Glutamatergic neuron (in vitro differentiated cells): ENCODE data around the gene CA6. TPM values are rescaled to one million over a fixed set of nuclear protein-coding genes. Genes with fewer than 3 reads are reported as not detected.

Source experiments
- DNase-seq: peaks from one replicate; pipeline ENCODE4 v3.0.0; 2022
- H3K27ac Mint-ChIP-seq: one replicate; pipeline ENCODE4 v1.8.0; 2020; ENCODE audit warnings: mild to moderate bottlenecking, mixed read lengths, inconsistent platforms; ENCODE audit not compliant: unreplicated experiment
- H3K27me3 Mint-ChIP-seq: one replicate; pipeline ENCODE4 v1.8.0; 2020; ENCODE audit warnings: mild to moderate bottlenecking, moderate library complexity, mixed read lengths, inconsistent platforms; ENCODE audit not compliant: unreplicated experiment
- H3K36me3 Mint-ChIP-seq: one replicate; pipeline ENCODE4 v1.8.0; 2020; ENCODE audit warnings: mild to moderate bottlenecking, mixed read lengths, inconsistent platforms; ENCODE audit not compliant: unreplicated experiment
- H3K4me1 Mint-ChIP-seq: one replicate; pipeline ENCODE4 v1.8.0; 2020; ENCODE audit warnings: mild to moderate bottlenecking, low read depth, mixed read lengths, inconsistent platforms; ENCODE audit not compliant: unreplicated experiment
- H3K4me3 Mint-ChIP-seq: one replicate; pipeline ENCODE4 v1.8.0; 2020; ENCODE audit warnings: mild to moderate bottlenecking, mixed read lengths, inconsistent platforms; ENCODE audit not compliant: unreplicated experiment
- H3K9me3 Mint-ChIP-seq: one replicate; pipeline ENCODE4 v1.8.0; 2020; ENCODE audit warnings: mild to moderate bottlenecking, moderate library complexity, mixed read lengths, inconsistent platforms; ENCODE audit not compliant: unreplicated experiment
- total RNA-seq: library from RNA; stranded (reverse); fragmentation: NEBNext Ultra II Directional; extraction: Animal tissue kit (Norgen Biotek cat#: 25700); gene quantifications from one replicate; pipeline ENCODE4 v1.2.1, GENCODE V29; 2021; ENCODE audit not compliant: unreplicated experiment
- TF ChIP-seq, protein P1 (sequence below): fragments of 200-600 bp; sonication (generic); IDR thresholded peaks from one replicate; pipeline ENCODE4 v1.5.0; 2021; ENCODE audit not compliant: partially characterized antibody, unreplicated experiment

CA6 gene
- total RNA-seq, 1 donor from 2014 or later: not detected

DNA sequence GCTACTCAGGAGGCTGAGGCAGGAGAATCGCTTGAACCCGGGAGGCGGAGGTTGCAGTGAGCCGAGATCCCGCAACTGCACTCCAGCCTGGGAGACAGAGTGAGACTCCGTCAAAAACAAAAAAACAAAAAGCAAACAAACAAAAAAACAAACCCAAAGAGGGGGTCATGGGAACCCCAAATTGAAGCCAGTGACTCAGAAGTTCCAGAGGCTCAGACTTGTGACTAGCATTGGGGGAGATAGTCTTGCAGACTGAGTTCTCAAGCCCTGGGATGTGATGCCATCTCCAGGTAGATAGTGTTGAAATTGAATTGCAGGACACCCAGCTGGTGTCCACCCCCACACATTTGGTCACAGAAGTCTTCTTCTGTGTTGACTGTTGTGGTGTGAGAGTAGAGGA is 42.3 kb upstream of the CA6 start:
- Mint-ChIP-seq H3K9me3 (no peaks in the 10 kb centered on the region), H3K27ac (no peak overlapping the region), H3K36me3 (no peaks in the 10 kb centered on the region), H3K27me3 (peaks cover 2% of the 10 kb centered on the region), H3K4me1 (no peaks in the 10 kb centered on the region), H3K4me3 (no peak overlapping the region)
- TF ChIP-seq, protein P1, sequence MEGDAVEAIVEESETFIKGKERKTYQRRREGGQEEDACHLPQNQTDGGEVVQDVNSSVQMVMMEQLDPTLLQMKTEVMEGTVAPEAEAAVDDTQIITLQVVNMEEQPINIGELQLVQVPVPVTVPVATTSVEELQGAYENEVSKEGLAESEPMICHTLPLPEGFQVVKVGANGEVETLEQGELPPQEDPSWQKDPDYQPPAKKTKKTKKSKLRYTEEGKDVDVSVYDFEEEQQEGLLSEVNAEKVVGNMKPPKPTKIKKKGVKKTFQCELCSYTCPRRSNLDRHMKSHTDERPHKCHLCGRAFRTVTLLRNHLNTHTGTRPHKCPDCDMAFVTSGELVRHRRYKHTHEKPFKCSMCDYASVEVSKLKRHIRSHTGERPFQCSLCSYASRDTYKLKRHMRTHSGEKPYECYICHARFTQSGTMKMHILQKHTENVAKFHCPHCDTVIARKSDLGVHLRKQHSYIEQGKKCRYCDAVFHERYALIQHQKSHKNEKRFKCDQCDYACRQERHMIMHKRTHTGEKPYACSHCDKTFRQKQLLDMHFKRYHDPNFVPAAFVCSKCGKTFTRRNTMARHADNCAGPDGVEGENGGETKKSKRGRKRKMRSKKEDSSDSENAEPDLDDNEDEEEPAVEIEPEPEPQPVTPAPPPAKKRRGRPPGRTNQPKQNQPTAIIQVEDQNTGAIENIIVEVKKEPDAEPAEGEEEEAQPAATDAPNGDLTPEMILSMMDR: no peak
- DNase-seq: no peak

DNA sequence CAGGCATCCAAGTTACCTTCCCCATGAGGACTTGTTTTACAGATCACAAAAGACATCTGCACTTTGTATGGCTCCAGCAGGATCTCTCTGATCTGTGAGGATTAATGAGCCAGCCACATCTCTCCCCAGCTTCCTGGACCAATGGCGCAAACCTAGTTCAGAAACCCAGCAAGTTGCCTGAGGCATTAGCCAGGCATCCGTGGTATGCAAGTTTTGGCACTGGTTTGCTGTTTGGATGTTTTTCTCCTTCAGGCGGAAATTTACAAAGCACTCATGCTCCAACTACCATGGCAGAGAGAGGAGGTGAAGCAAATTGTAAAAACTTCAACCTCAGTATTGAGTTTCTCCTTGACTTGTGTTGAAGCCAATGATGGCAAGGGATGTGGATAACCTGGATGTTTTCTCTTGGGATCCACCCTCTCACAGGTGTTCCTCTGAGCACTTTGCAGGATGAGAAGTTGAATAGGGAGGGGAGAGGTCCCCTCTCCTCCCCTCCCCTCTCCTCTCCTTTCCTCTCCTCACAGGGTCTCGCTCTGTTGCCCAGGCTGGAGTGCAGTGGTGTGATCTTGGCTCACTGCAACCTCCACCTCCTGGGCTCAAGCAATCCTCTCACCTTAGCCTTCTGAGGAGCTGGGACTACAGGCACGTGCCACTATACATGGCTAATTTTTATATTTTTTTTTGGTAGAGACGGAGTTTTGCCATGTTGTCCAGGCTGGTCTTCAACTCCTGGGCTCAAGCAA is 41.6 kb upstream of the CA6 start:
- DNase-seq: no peak
- H3K27ac Mint-ChIP-seq: no peak overlapping the region
- H3K4me3 Mint-ChIP-seq: no peak overlapping the region
- TF ChIP-seq, protein P1: no peak
- no peaks in the 10 kb centered on the region for H3K4me1 Mint-ChIP-seq
- no peaks in the 10 kb centered on the region for H3K9me3 Mint-ChIP-seq
- no peaks in the 10 kb centered on the region for H3K36me3 Mint-ChIP-seq
- peaks cover 2% of the 10 kb centered on the region for H3K27me3 Mint-ChIP-seq

DNA sequence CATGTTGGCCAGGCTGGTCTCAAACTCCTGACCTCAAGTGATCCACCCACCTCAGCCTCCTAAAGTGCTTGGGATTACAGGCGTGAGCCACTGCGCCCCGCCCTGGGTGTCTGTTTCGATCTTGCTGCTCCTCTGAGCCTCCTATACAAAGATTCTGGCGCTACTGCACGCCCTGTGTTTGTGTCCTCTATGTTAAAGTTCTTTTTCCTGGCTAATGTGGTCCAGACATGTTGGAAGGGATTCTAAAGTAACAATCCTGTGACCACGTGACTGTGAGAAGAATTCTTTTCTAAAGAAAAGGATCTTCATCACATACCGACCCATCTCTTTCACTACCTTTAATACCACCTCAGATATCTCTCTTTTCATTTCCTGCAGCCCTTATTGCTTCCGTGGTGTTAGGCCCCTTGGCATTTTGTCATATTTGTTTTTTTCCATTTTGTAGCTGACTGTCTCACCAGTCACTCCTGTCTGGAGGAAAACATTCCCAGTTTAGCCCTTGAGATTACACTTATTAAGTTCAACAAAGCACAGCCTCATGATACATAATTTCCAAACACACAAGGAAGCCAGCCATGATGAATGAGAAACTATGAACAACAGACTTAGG is 40.0 kb upstream of the CA6 start:
- peaks cover 2% of the 10 kb centered on the region for H3K9me3 Mint-ChIP-seq
- DNase-seq: no peak
- no peak overlapping the region for H3K4me3 Mint-ChIP-seq
- peaks cover 2% of the 10 kb centered on the region for H3K27me3 Mint-ChIP-seq
- H3K27ac Mint-ChIP-seq: no peak overlapping the region
- H3K4me1 Mint-ChIP-seq: no peaks in the 10 kb centered on the region
- TF ChIP-seq, protein P1: no peak
- H3K36me3 Mint-ChIP-seq: no peaks in the 10 kb centered on the region

DNA sequence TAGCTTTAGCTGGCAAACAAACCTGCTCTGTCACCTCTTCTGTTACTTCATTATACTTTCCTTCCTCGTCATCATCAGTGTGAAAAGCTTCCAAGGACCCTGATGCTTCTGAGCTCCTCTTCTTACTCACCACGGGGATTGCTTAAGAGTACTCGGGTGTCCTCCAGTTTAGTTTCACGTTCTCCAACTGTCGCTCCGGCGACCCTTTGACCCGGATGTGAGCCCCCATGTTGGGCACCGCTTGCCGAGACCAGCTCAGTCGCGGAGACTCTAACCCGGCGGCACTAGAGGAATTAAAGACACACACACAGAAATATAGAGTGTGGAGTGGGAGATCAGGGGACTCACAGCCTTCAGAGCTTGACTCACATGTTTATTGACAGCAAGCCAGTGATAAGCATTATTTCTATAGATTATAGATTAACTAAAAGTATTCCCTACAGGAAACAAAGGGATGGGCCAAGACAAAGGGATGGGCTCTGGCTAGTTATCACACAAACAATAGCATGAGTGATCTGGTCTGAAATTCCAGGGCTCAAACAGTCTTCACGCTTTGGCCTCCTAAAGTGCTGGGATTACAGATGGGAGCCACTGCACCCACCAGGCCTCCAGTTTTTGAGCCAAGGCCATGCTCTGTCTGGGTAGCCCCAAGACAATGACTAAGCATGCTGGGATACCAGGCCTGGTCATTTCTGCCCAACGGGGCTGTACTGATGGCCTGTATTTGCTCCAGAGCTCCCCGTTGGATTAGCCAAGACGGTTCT is 37.1 kb upstream of the CA6 start:
- H3K4me1 Mint-ChIP-seq: no peaks in the 10 kb centered on the region
- TF ChIP-seq, protein P1: no peak
- no peaks in the 10 kb centered on the region for H3K36me3 Mint-ChIP-seq
- H3K9me3 Mint-ChIP-seq: peaks cover 4% of the 10 kb centered on the region
- H3K4me3 Mint-ChIP-seq: no peak overlapping the region
- DNase-seq: no peak
- H3K27ac Mint-ChIP-seq: no peak overlapping the region
- H3K27me3 Mint-ChIP-seq: no peaks in the 10 kb centered on the region
